Fibroblast of skin of abdomen (primary cell): ENCODE results near the gene PITX1.
A peak's percentile ranks its signal among the peaks of the same experiment; 100 is the strongest.

Source experiments
- DNase-seq: peaks from one replicate; pipeline ENCODE4 v3.0.0-alpha.2; 2013

Gene PITX1

GRCh38 chr5:135041145-135041587 is 7.1 kb upstream of the PITX1 start:
- no peak for DNase-seq

DNA sequence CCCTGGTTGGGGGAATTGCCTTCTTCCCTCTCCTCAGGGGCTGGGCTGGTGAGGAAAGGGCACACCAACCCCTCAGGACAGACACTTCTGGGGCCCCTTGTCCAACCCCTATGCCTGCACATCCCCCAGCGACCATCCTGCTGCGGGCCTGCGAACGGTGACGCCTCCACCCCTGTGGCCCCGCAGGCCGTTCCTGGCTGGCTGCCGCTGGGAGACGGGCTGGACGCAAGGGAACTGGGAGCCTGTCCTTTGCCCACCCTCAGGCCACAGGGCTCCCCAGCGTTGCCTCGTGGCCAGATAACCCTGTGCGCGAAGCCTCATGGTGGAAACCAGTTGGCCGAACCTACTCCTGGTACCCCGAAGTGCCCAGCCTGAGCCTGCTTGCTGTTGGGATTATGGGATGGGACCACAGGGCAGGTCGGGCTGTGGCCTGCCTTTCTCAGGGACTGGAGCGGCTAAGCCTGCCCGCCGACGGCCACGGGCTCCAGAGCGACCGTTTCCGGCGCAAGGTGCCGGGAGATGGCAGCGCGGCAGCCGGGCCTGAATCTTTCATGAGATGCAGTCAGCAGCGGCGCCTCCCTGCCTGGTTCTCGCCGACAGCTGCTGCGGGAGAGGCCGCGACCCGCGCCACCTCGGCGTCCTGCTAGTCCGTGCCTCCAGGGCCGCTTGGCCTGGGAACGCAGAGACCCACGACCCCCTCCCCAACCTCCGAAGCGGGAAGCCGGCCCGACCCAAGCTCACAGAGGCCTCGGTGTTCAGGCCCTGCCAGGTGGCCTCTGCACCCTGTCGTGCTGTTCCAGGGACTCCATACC is 6.5 kb upstream of the PITX1 start:
- no peak for DNase-seq

DNA sequence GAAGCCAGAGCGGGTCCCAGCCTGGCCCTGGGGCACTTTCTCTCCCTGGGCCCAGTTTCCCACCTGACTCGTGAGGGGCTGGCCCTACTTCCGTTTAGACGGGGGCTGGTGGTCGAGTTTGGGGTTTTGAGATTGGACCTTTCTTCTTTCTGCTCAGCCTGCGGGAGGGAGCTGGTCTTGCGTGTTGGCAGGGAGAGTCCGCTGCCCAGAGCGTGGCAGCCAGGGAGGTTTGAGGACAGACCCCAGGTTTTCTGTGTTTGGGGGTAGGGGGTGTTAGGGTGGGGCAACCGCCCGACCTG is 6.0 kb upstream of the PITX1 start:
- no peak for DNase-seq

- no peak for DNase-seq
These were observed 5.4 kb upstream of the PITX1 start for GRCh38 chr5:135039271-135040033.

- no peak for DNase-seq
These were observed 4.8 kb upstream of the PITX1 start for GRCh38 chr5:135038813-135039270.

DNA sequence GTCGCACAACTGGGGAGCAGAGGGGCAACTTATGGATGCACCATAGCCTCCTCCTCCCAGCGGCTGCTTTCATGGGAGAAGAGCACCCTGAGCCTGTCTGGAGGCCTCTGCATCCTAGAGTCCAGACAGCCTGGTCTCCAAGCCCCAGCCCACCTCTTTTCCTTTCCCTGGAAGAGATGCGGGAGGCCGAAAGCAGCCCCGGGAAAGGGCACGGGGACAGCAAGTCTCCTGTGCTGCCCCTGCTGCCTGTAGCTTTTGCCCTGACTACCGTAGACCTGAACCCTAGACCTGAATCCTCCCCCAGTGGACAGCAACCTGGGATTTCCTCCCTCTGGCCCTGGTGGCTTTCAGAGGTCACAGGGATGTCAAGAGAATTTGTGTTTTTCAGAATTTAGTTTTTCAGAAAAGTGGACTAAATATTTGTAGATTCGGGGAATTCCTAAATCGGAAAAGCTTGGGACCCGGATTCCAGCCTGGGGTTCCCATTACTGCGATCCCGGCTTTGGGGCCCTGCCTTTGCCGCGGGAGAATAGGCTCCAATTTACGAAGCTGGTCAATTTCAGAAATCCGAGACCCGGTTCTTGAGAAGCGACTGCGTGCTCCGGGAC is 4.3 kb upstream of the PITX1 start:
- no peak for DNase-seq

- no peak for DNase-seq
These were observed 3.6 kb upstream of the PITX1 start for GRCh38 chr5:135037519-135038204.

DNA sequence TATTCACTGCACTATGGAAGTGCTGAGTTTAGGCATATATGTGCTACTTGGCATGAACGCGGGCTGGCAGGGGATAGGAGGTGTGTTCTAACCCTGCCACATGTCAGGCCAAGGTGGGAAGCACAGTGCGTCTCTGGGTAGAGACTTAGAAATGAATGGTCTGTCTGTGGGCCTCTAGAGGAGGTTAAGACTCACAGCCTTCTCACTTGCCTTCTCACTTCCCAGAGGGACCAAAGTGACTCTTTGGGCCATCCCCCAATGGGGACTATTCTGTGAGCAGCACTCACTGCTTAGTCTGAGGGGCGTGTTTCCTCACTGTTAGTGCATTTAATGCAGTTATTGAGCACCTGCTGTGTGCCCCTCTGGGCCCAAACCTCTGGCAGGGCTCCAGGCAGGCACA is 2.4 kb upstream of the PITX1 start:
- no peak for DNase-seq

DNA sequence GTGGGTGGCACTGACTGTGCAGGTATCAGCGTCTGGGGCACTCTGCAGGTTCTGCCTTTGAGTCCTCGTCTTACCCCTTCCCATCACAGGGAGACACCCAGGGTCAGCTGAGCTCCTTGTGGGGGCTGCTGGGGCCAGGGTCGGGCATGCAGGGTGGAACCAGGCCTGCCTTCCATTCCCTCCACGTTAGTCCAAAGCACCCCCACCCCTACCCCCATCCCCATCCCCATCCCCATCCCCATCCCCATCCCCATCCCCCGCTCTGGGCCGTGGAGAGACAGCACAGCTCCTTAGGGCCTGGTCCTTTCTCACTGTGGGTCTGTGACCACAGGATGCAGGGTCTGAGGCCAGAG is 1.6 kb upstream of the PITX1 start:
- DNase-seq: no peak

DNA sequence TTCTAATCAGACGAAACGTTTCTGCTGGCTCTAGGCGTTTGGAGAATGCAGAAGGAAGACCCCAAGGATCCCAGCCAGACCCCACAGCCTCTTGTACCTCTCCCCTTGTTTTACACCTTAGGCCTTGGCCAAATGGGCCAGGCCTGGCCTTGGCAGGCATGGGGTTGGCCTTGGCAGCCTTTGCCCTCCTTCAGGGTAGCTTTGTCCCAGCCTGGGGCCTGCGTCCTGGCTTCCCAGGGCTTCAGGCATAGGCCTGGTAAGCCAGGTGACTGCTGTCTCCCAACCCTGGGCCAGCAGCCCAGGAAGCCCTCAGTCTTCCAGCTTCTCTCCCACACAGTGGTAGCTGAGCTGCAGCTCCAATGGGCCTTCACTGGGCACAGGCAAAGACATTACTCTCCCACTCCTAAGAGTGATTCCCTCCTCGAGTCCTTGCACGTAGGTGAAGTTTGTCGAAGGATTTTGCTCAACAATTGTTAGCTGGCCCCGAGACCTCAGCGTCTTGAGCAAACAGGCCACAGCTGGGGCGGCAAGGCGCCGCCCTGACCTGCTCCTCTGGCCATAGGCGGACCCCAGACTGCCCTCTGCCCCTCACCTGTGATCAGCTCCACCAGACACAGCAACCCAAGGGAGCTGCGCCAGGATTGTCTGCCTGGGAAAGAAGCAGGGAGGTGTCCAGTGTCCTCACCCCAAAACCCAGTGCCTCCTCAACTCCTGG is 1.1 kb upstream of the PITX1 start:
- no peak for DNase-seq

GRCh38 chr5:135034236-135034962 is 371 bp upstream of the PITX1 start:
- peak; percentile 67 for DNase-seq

- DNase-seq: peak; percentile 38
These were observed 798 bp downstream of the PITX1 start for GRCh38 chr5:135032999-135033861.

DNA sequence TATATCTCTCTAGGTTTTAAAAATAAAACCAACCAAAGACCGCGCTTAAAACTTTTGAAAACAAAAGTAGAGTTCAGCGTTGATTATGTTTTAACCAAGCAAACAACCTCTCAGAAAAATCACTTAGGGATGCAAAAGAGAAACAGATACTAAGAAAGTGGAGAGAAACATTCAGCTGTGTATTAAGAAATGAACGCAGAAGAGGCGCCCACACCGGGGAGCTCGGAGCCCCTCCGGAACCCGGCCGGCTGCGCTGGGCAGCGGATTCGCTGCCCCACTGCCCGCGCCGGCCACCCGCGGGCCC is 1.4 kb downstream of the PITX1 start:
- DNase-seq: no peak

- DNase-seq: no peak
These were observed 2.0 kb downstream of the PITX1 start for GRCh38 chr5:135031813-135032694.

- no peak for DNase-seq
These were observed 2.8 kb downstream of the PITX1 start for GRCh38 chr5:135030956-135031812.

- no peak for DNase-seq
These were observed 3.7 kb downstream of the PITX1 start for GRCh38 chr5:135030123-135030955.

DNA sequence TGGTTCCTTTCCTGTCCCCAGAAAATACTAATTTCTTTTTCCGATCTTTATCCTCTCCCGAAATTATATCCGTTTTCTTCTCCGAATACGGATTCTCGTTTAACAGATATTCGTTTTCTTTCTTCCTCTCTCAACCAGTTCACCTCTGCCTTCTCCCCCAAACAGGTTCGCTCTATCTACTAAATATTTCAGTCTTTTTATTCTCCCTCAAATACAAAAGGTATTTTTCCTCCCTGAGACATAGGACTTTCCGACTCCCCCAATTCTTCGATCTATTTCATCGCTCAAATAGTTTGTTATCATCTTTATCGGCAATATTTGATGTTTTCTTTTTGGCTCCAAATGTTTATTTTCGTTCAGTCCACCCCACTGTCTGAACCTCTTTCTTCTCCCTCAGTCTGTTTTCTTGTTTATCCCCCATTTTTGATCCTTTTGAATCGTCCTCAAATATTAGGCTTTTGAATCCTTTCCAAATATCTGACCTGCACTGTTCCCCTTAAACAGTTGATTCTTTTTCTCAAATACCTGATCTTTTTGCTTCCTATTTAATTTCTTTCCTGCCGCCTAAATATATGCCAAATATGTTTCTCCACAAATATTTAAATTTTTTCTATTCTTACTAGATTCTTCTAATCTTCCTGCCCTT is 4.4 kb downstream of the PITX1 start:
- no peak for DNase-seq
